Liver (tissue), 9 donors: Measurements from ENCODE around the gene COMMD1. TPM values are rescaled to one million over a fixed set of nuclear protein-coding genes. Genes with fewer than 3 reads are reported as not detected.

Source experiments
- DNase-seq: peaks from one replicate; pipeline ENCODE4 v3.0.0-alpha.2; 2017; ENCODE audit warnings: low spot score
- H3K27ac ChIP-seq, 2 donors: one replicate each; pipeline ENCODE4 v1.7.0; 2013; ENCODE audit warnings: inconsistent platforms in 2 of 2, low read length in 2 of 2, control low read depth in 1 of 2, low read depth in 1 of 2, mild to moderate bottlenecking in 1 of 2
- H3K27me3 ChIP-seq, 4 donors: one replicate each; pipeline versions ENCODE4 v1.6.1 to v1.7.0; 2013; ENCODE audit warnings: low read length in 3 of 4, inconsistent platforms in 1 of 4, mild to moderate bottlenecking in 1 of 4, moderate library complexity in 1 of 4; ENCODE audit not compliant: control insufficient read depth in 4 of 4, insufficient read depth in 4 of 4
- H3K36me3 ChIP-seq, 4 donors: one replicate each; pipeline versions ENCODE4 v1.6.1 to v1.7.0; 2013; ENCODE audit warnings: low read length in 3 of 4, mild to moderate bottlenecking in 3 of 4, low read depth in 1 of 4, moderate library complexity in 1 of 4; ENCODE audit not compliant: control insufficient read depth in 4 of 4, insufficient read depth in 3 of 4
- H3K4me1 ChIP-seq, 4 donors: one replicate each; pipeline versions ENCODE4 v1.6.1 to v1.7.0; 2013; ENCODE audit warnings: low read length in 3 of 4, mild to moderate bottlenecking in 3 of 4, moderate library complexity in 1 of 4; ENCODE audit not compliant: control insufficient read depth in 4 of 4, insufficient read depth in 4 of 4
- H3K4me3 ChIP-seq, 3 donors: one replicate each; pipeline versions ENCODE4 v1.6.1 to v1.7.0; 2013; ENCODE audit warnings: low read length in 3 of 3, control low read depth in 1 of 3, low read depth in 1 of 3, mild to moderate bottlenecking in 1 of 3
- H3K9ac ChIP-seq, 2 donors: one replicate each; pipeline ENCODE4 v1.7.0; 2013; ENCODE audit warnings: low read length in 2 of 2, mild to moderate bottlenecking in 2 of 2, moderate library complexity in 2 of 2, control low read depth in 1 of 2, low read depth in 1 of 2
- H3K9me3 ChIP-seq, 4 donors: one replicate each; pipeline versions ENCODE4 v1.6.1 to v1.7.0; 2013; ENCODE audit warnings: low read length in 3 of 4; ENCODE audit not compliant: control insufficient read depth in 4 of 4
- CTCF ChIP-seq: fragments of 150-350 bp; IDR thresholded peaks from 2 replicates; pipeline ENCODE4 v1.5.1; 2017; ENCODE audit warnings: improper control_type of control experiment, low read depth, low read length; ENCODE audit not compliant: missing input control
- FOXA1 ChIP-seq: IDR thresholded peaks from 2 replicates; pipeline ENCODE4 v1.6.1; 2016; ENCODE audit warnings: antibody characterized with exemption
- FOXA2 ChIP-seq: IDR thresholded peaks from 2 replicates; pipeline ENCODE4 v1.6.1; 2016; ENCODE audit warnings: antibody characterized with exemption
- GABPA ChIP-seq, 2 donors: IDR thresholded peaks in 1 of 2; conservative IDR thresholded peaks in 1 of 2; 2 replicates each; pipeline ENCODE4 v1.6.1; 2016; ENCODE audit warnings: antibody characterized with exemption in 2 of 2, mild to moderate bottlenecking in 1 of 2, moderate library complexity in 1 of 2
- HNF4A ChIP-seq, 2 donors: conservative IDR thresholded peaks; 2 replicates each; pipeline ENCODE4 v1.6.1; 2016; ENCODE audit warnings: antibody characterized with exemption in 2 of 2, mild to moderate bottlenecking in 2 of 2
- HNF4G ChIP-seq: IDR thresholded peaks from 2 replicates; pipeline ENCODE4 v1.6.1; 2016; ENCODE audit warnings: antibody characterized with exemption
- JUND ChIP-seq, 2 donors: IDR thresholded peaks; 2 replicates each; pipeline ENCODE4 v1.6.1; 2016; ENCODE audit warnings: antibody characterized with exemption in 2 of 2
- MAX ChIP-seq: IDR thresholded peaks from 2 replicates; pipeline ENCODE4 v1.6.1; 2016; ENCODE audit warnings: antibody characterized with exemption
- NR2F2 ChIP-seq: IDR thresholded peaks from 2 replicates; pipeline ENCODE4 v1.6.1; 2016; ENCODE audit warnings: antibody characterized with exemption
- RAD21 ChIP-seq, 2 donors: IDR thresholded peaks; 2 replicates each; pipeline ENCODE4 v1.6.1; 2016; ENCODE audit warnings: antibody characterized with exemption in 2 of 2, mild to moderate bottlenecking in 2 of 2
- REST ChIP-seq: IDR thresholded peaks from 2 replicates; pipeline ENCODE4 v1.6.1; 2016; ENCODE audit warnings: antibody characterized with exemption, mild to moderate bottlenecking
- RXRA ChIP-seq, 2 donors: IDR thresholded peaks; 2 replicates each; pipeline ENCODE4 v1.6.1; 2017 to 2018; ENCODE audit warnings: antibody characterized with exemption in 2 of 2, mild to moderate bottlenecking in 1 of 2
- SP1 ChIP-seq: IDR thresholded peaks from 2 replicates; pipeline ENCODE4 v1.6.1; 2018; ENCODE audit warnings: antibody characterized with exemption, mild to moderate bottlenecking
- TAF1 ChIP-seq: conservative IDR thresholded peaks from 2 replicates; pipeline ENCODE4 v1.6.1; 2016; ENCODE audit warnings: antibody characterized with exemption, mild to moderate bottlenecking
- ZBTB33 ChIP-seq: IDR thresholded peaks from 2 replicates; pipeline ENCODE4 v1.6.1; 2016; ENCODE audit warnings: antibody characterized with exemption
- WGBS: extraction: QIAGEN DNeasy Blood & Tissue Kit; methylation state at CpG from one replicate; pipeline ENCODE4 v1.1.7; 2013; 5-methylcytosine and 5-hydroxymethylcytosine counted together
- polyA plus RNA-seq, 2 donors: library from polyadenylated mRNA; stranded (reverse) in 1 of 2; unstranded in 1 of 2; fragments of 200-250 nt in 1 of 2; fragments of >200 nt in 1 of 2; fragmentation: Nextera tagmentation in 1 of 2; extraction: Ambion mirVana in 1 of 2; gene quantifications; one replicate each; pipeline versions ENCODE4 v1.2.1 to v1.2.3, GENCODE V29; 2013 to 2015
- total RNA-seq, 2 donors: library from RNA; depleted of rRNA; stranded (reverse); fragments of >200 nt; gene quantifications; one replicate each; pipeline ENCODE4 v1.2.3, GENCODE V29; 2014
- TF ChIP-seq, protein P1 (sequence below): IDR thresholded peaks from 2 replicates; pipeline ENCODE4 v1.6.1; 2016; ENCODE audit warnings: antibody characterized with exemption
- donor health status: healthy.
- donor health status: healthy.
- donor health status: healthy.
- donor health status: healthy.
- donor health status: healthy.

COMMD1 gene
- total and polyA plus RNA-seq, 4 donors: 17.4 to 47.9 (median 20.7) TPM

- TF ChIP-seq MAX (no peak), NR2F2 (no peak), HNF4A (conservative IDR thresholded peaks at IDR 0.05) (no peak), ZBTB33 (no peak), TAF1 (no peak), HNF4G (no peak), FOXA1 (no peak), SP1 (no peak), REST (no peak), GABPA (IDR thresholded peaks at IDR 0.05 in 1 of 2, conservative IDR thresholded peaks at IDR 0.05 in 1 of 2) (no peak), RXRA (IDR thresholded peaks at IDR 0.05) (no peak), RAD21 (IDR thresholded peaks at IDR 0.05) (no peak), CTCF (no peak), FOXA2 (no peak)
- TF ChIP-seq, protein P1, sequence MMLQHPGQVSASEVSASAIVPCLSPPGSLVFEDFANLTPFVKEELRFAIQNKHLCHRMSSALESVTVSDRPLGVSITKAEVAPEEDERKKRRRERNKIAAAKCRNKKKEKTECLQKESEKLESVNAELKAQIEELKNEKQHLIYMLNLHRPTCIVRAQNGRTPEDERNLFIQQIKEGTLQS: no peak
- H3K27me3 ChIP-seq: no peaks in the 10 kb centered on the region
- H3K9ac ChIP-seq: no peak overlapping the region
- H3K9me3 ChIP-seq: no peaks in the 10 kb centered on the region
- 95% methylated on average over 5 of the region's 5 CpGs for WGBS
- H3K36me3 ChIP-seq: no peaks in the 10 kb centered on the region
- H3K4me1 ChIP-seq: peaks cover 0 to 5% (median 0%) of the 10 kb centered on the region in 4 donors
- H3K4me3 ChIP-seq: no peak overlapping the region
- H3K27ac ChIP-seq: no peak overlapping the region
- DNase-seq: no peak
Observed at GRCh38 chr2:61948661-61949457, 43.4 kb downstream of the COMMD1 start.

DNA sequence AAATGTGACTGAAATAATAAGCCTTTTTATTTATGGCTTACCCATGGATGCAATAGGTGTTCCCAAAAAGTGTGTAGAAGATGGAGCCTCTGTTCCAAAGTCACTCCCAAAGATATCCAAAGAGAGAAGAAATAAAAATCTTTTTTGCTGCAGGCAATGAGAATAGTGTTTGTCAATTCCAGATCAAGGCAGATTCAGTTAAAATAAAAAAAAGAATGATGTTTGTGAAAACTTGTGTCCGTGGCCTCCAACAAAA is 43.9 kb downstream of the COMMD1 start:
- no peak overlapping the region for H3K9ac ChIP-seq
- no peak overlapping the region for H3K4me3 ChIP-seq
- no peaks in the 10 kb centered on the region for H3K36me3 ChIP-seq
- H3K4me1 ChIP-seq: peaks cover 0 to 5% (median 0%) of the 10 kb centered on the region in 4 donors
- no peak for DNase-seq
- no peaks in the 10 kb centered on the region for H3K27me3 ChIP-seq
- no peaks in the 10 kb centered on the region for H3K9me3 ChIP-seq
- 91% methylated on average over 1 of the region's 1 CpG for WGBS
- H3K27ac ChIP-seq: no peak overlapping the region
- TF ChIP-seq TAF1: no peak
- TF ChIP-seq HNF4G: no peak
- no peak for TF ChIP-seq MAX
- no peak for TF ChIP-seq GABPA (IDR thresholded peaks at IDR 0.05 in 1 of 2, conservative IDR thresholded peaks at IDR 0.05 in 1 of 2)
- no peak for TF ChIP-seq RXRA (IDR thresholded peaks at IDR 0.05)
- TF ChIP-seq RAD21 (IDR thresholded peaks at IDR 0.05): no peak
- no peak for TF ChIP-seq REST
- no peak for TF ChIP-seq FOXA1
- no peak for TF ChIP-seq CTCF
- TF ChIP-seq JUND (IDR thresholded peaks at IDR 0.05): no peak
- no peak for TF ChIP-seq HNF4A (conservative IDR thresholded peaks at IDR 0.05)
- TF ChIP-seq FOXA2: no peak
